ENCODE data around the gene TGFBR3. TPM values are rescaled to one million over a fixed set of nuclear protein-coding genes. Genes with fewer than 3 reads are reported as not detected.

TGFBR3 gene
- 5.3 and 7.4 TPM in 2 replicates for total RNA-seq

DNA sequence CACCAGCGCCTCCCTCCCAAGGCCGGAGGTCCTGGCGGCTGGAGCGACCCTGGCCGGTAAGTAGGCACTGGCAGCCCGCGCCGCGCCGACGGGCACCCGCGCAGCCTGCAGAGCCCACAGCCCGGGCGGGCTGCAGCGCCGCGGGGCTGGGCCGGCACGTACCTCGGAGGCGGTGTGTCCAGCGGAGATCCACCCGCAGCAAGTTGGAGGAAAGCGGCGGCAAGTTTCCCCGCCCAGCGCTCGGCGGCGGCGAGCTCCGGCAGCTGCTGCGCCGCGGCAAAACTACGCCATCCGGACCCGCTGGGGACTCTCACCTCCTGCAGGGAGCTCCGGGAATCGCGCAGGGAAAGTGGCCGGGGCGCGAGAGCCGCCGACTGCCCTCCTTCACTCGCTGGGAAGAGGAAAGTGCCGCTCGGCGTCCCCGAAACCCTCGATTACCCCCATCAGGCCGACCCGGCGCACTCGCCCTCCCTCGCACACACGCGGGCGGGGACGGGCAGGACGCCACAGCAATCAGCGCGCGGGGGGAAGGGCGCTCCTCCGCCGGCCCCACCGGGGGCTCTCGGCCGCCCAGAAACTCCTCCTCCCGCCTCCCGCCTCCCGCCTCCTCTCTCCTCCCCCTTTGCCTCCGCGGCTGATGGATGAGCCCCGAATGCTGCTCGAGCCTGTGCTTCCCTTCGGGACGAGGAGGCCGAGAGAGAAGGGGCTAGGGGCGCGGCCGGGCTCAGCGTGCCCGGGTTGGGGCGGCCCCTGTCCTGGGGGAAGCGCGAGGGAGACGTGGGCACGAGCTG, at the start of gene TGFBR3:
Gene TGFBR3 (minus strand): TSS at position 436 of the 791 bp plus-strand sequence. CDS start 24,620 bp downstream, outside the sequence.
- intact Hi-C loops (cut with micrococcal nuclease), result loop anchor here (1.0 to 10.0 kb wide), 4 partner anchors 9 to 381 kb away; partner anchors contain the start of gene CDC7
- Mint-ChIP-seq H3K27me3 (peaks cover 27% of the 10 kb centered on the region), H3K9me3 (no peaks in the 10 kb centered on the region), H3K36me3 (ENCODE audit: low read depth) (peaks cover 3% of the 10 kb centered on the region), H3K4me1 (peaks cover 32% of the 10 kb centered on the region), H3K27ac (peak within 1 kb of the TSS; percentile 59), H3K4me3 (peak within 1 kb of the TSS; percentile 92)
- DNase-seq, result peak; percentile 91

DNA sequence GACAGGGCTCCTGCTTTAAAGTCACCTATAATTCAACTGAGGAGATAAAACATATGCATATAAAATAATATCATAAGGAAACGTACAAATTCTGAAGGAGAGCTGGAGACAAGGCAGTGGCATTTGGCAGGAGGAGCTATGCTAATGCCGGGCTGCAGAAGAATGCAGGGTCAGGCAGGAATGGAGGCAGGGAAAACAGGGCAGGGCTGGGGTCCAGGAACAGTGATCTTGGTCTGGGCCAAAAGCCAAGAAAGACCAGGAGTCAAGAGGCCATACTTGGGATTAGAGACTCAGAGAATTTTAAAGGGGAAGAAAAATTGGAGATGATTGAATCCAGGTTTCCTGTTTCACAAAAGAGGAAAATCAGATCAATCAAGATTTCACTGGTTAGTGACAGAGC, 43.3 kb upstream of the TGFBR3 start:
- Mint-ChIP-seq H3K4me1 (peaks cover 1% of the 10 kb centered on the region), H3K36me3 (ENCODE audit: low read depth) (no peaks in the 10 kb centered on the region), H3K4me3 (no peak overlapping the region), H3K9me3 (no peaks in the 10 kb centered on the region), H3K27me3 (peaks cover 3% of the 10 kb centered on the region), H3K27ac (no peak overlapping the region)
- intact Hi-C loops (cut with micrococcal nuclease), result loop anchor here (5.0 kb wide), 1 partner anchor 762 kb away; no protein-coding TSS in a partner anchor
- DNase-seq, result no peak

DNA sequence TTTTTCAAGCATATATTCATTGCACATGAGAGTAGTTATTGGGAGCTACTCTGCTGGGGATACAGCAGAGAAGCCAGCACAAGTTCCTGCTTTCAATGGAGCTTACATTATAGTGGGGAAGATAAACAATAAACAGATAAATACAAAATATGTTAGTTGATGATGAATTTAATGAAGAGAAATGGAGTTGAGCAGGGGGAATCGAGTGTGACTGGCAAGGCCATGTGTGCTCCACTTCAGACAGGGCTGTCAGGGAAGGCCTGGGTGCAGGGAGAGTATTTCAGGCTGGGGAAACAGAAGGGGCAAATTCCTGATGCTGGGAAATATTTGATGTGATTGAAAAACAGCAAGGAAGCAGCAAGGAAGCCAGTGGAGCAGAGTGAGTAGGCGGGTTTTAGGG, 42.1 kb upstream of the TGFBR3 start:
- H3K27me3 Mint-ChIP-seq, result peaks cover 3% of the 10 kb centered on the region
- H3K4me1 Mint-ChIP-seq, result peaks cover 7% of the 10 kb centered on the region
- H3K9me3 Mint-ChIP-seq, result peaks cover 6% of the 10 kb centered on the region
- H3K27ac Mint-ChIP-seq, result no peak overlapping the region
- no peak for DNase-seq
- no peak overlapping the region for H3K4me3 Mint-ChIP-seq
- intact Hi-C loops (cut with micrococcal nuclease), result loop anchor here (5.0 kb wide), 1 partner anchor 761 kb away; no protein-coding TSS in a partner anchor
- no peaks in the 10 kb centered on the region for H3K36me3 Mint-ChIP-seq (ENCODE audit: low read depth)

DNA sequence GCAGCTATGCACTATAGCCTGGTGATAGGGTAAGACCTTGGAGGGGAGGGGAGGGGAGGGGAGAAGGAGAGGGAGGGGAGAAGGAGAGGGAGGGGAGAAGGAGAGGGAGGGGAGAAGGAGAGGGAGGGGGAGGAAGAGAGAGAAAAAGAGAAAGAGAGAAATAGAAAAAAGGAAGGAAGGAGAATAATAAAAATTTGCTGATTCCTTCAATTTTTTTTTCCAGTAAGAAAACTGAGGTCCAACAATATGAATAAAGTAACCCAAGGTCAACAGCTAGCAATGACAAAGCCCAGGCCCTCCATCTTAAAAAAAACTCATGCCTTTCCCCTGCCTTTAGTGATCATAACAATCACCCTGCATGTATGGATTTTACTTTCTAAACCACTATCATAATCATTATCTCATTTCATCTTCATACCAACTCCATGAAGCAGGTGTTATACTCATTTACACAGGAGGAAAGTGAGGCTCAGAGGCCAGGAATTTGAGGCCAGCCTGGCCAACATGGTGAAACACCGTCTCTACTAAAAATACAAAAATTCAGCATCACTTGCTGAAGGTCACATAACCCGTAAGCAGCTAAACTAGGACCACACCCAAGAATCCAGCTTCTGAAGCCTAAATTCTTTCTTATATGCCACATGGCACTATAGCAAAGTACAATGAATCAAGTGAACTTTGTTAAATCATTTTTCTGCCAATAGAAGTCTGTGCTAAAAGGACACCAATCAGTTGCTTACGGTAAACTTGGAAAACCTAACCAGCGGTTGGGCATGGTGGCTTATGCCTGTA, 39.9 kb upstream of the TGFBR3 start:
- Mint-ChIP-seq H3K9me3 (peaks cover 6% of the 10 kb centered on the region), H3K27me3 (peaks cover 8% of the 10 kb centered on the region), H3K4me3 (no peak overlapping the region), H3K4me1 (peaks cover 7% of the 10 kb centered on the region), H3K36me3 (ENCODE audit: low read depth) (no peaks in the 10 kb centered on the region), H3K27ac (no peak overlapping the region)
- DNase-seq, result no peak
- intact Hi-C loops (cut with micrococcal nuclease), result loop anchor here (5.0 kb wide), 1 partner anchor 759 kb away; no protein-coding TSS in a partner anchor

DNA sequence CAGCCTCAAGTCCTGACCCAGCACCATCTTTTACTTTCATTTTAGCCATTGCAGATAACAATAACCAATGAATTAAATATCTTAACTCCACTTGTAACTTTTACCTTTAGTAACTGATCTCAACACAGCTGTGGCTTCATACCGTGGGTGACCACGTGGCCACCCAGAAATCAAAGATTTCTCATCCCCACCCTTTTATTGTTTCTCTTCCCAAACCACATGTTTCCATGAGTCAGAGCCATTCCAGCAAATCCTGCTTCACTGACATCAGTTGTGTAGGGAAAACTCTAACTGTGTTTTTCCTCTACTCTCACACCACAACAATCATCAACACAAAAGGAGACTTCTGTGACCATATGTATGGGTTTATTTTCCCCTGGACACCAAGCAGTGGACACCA, 38.2 kb upstream of the TGFBR3 start:
- peak overlapping the region; percentile 6 for H3K27ac Mint-ChIP-seq
- H3K4me3 Mint-ChIP-seq, result no peak overlapping the region
- intact Hi-C loops (cut with micrococcal nuclease), result no loop called here
- H3K27me3 Mint-ChIP-seq, result peaks cover 10% of the 10 kb centered on the region
- no peaks in the 10 kb centered on the region for H3K36me3 Mint-ChIP-seq (ENCODE audit: low read depth)
- DNase-seq, result no peak
- H3K9me3 Mint-ChIP-seq, result peaks cover 6% of the 10 kb centered on the region
- H3K4me1 Mint-ChIP-seq, result peaks cover 7% of the 10 kb centered on the region

DNA sequence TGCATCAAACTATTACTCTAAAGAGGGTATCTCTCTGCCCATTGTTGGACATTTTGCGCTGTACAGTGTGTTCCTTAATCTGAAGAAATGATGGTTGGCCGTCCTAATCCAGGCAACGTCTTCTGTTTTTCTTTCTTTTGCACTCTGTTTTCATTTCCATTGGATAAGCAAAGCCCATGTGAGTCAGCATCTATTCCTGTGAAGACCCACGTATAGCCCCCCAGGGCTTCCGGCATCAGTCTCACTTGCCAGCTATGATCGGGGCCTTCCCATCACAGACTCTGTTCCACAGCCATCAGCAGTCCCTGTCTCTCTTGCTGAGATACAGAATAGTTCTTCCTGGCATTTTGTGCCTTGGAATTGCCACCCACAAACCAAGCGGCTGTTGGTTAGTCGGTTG, 34.0 kb upstream of the TGFBR3 start:
- Mint-ChIP-seq H3K4me3 (no peak overlapping the region), H3K27me3 (peaks cover 7% of the 10 kb centered on the region), H3K36me3 (ENCODE audit: low read depth) (no peaks in the 10 kb centered on the region), H3K9me3 (peaks cover 6% of the 10 kb centered on the region), H3K4me1 (peaks cover 7% of the 10 kb centered on the region), H3K27ac (no peak overlapping the region)
- intact Hi-C loops (cut with micrococcal nuclease), result no loop called here
- DNase-seq, result no peak

DNA sequence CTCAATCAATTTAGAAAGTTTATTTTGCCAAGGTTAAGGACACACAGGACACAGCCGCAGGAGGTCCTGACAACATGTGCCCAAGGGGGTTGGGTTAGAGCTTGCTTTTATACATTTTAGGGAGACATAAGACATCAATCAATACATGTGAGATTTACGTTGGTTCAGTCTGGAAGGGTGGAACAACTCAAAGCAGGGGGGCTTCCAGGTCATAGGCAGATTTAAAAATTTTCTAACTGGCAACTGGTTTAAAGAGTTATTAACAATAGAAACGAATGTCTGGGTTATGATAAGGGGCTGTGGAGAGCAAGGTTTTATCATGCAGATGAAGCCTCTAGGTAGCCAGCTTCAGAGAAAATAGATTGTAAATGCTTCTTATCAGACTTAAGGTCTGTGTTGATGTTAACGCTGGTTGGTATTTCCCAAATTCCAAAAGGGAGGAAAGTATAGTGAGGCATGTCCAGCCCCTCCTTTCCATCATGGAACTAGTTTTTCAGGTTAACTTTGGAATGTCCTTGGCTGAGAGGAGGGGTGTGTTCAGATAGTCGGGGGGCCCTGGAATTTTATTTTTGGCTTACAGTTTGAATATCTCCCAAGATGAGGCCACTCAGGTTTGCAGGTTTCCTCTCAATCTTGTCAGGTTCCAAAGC, 31.0 kb upstream of the TGFBR3 start:
- no peak for DNase-seq
- H3K27me3 Mint-ChIP-seq, result peaks cover 15% of the 10 kb centered on the region
- no peaks in the 10 kb centered on the region for H3K9me3 Mint-ChIP-seq
- no peak overlapping the region for H3K27ac Mint-ChIP-seq
- H3K4me3 Mint-ChIP-seq, result no peak overlapping the region
- H3K36me3 Mint-ChIP-seq (ENCODE audit: low read depth), result no peaks in the 10 kb centered on the region
- intact Hi-C loops (cut with micrococcal nuclease), result no loop called here
- H3K4me1 Mint-ChIP-seq, result no peaks in the 10 kb centered on the region

DNA sequence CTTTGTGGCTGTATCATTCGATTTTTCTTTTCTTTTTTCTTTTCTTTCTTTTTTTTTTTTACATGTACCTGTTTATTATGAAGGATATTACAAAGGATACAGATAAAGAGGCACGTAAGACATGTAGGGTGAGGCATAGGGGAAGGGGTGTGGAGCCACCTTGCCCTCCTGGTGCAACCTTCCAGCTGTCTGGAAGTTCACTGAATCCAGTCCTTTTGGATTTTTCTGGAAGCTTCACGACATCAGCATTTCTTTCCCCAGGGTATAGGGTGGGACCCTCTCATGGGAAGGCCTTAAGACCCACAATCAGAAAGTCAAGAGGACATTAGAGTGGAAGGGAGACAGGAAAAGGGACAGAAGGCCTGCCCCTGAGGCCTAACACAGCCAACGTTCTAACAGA, 30.1 kb upstream of the TGFBR3 start:
- Mint-ChIP-seq H3K27ac (no peak overlapping the region), H3K4me3 (no peak overlapping the region), H3K27me3 (peaks cover 13% of the 10 kb centered on the region), H3K36me3 (ENCODE audit: low read depth) (no peaks in the 10 kb centered on the region), H3K4me1 (no peaks in the 10 kb centered on the region), H3K9me3 (no peaks in the 10 kb centered on the region)
- intact Hi-C loops (cut with micrococcal nuclease), result no loop called here
- DNase-seq, result no peak

DNA sequence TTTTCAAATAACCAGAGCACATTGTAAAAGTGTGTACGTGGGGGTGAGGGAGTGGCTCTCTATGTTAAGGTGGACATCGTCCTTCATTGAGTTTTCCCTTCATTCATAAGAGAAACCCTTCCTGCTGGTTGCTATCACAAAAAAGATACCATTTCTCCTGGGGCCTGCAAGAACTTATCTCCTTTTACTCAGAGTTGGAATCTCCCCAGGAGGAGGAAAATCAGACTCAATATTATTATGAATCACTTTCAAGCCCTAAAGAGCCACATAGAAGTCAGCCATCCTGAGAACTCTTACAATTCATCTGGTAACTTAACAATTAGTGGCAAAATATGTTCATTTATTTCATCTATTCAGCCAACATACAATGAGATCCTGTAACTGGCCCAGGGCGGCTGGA, 27.1 kb upstream of the TGFBR3 start:
- peaks cover 17% of the 10 kb centered on the region for H3K27me3 Mint-ChIP-seq
- intact Hi-C loops (cut with micrococcal nuclease), result no loop called here
- H3K9me3 Mint-ChIP-seq, result no peaks in the 10 kb centered on the region
- no peak for DNase-seq
- no peak overlapping the region for H3K4me3 Mint-ChIP-seq
- H3K27ac Mint-ChIP-seq, result no peak overlapping the region
- H3K4me1 Mint-ChIP-seq, result no peaks in the 10 kb centered on the region
- H3K36me3 Mint-ChIP-seq (ENCODE audit: low read depth), result no peaks in the 10 kb centered on the region

DNA sequence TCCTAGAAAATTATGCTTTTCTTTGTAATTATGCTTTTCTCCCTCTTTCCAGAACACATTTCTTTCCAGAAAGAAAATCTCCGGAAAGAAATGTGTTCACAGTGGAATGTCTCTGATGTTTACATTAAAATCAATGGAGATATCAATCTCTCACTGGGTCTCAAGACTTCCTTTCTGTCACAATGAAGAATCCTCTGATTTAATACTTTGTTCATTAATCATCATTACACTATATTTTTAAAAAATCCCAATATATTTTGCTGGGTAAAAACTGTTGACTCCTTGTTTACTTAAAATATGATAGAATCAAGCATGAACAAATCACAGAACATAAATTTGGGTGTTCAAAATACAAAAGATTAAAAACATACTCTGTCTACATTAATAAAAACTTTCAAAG, 26.3 kb upstream of the TGFBR3 start:
- H3K9me3 Mint-ChIP-seq, result no peaks in the 10 kb centered on the region
- H3K36me3 Mint-ChIP-seq (ENCODE audit: low read depth), result no peaks in the 10 kb centered on the region
- H3K4me1 Mint-ChIP-seq, result no peaks in the 10 kb centered on the region
- no peak overlapping the region for H3K4me3 Mint-ChIP-seq
- H3K27me3 Mint-ChIP-seq, result peaks cover 17% of the 10 kb centered on the region
- no peak for DNase-seq
- intact Hi-C loops (cut with micrococcal nuclease), result no loop called here
- no peak overlapping the region for H3K27ac Mint-ChIP-seq

DNA sequence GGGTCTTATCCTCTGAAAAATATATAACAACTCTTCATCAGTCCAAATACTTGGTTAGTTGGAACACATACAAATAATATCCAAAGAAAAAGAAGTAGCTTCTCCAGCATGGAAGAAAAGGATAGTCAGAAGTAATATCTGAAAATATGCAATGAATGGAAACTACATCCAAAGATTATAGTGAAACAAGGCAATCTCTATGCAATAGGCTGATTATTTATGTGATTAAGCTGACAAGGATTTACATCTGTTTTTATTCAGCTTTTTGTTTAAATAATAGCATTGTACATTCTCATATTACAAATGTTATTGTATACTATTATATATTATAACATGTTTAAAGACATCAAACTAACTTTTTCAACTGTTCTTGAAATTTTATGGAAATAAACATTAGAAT, 15.3 kb upstream of the TGFBR3 start:
- no peak overlapping the region for H3K27ac Mint-ChIP-seq
- H3K36me3 Mint-ChIP-seq (ENCODE audit: low read depth), result no peaks in the 10 kb centered on the region
- H3K4me1 Mint-ChIP-seq, result peaks cover 2% of the 10 kb centered on the region
- intact Hi-C loops (cut with micrococcal nuclease), result no loop called here
- peaks cover 20% of the 10 kb centered on the region for H3K27me3 Mint-ChIP-seq
- DNase-seq, result no peak
- H3K4me3 Mint-ChIP-seq, result no peak overlapping the region
- H3K9me3 Mint-ChIP-seq, result no peaks in the 10 kb centered on the region

DNA sequence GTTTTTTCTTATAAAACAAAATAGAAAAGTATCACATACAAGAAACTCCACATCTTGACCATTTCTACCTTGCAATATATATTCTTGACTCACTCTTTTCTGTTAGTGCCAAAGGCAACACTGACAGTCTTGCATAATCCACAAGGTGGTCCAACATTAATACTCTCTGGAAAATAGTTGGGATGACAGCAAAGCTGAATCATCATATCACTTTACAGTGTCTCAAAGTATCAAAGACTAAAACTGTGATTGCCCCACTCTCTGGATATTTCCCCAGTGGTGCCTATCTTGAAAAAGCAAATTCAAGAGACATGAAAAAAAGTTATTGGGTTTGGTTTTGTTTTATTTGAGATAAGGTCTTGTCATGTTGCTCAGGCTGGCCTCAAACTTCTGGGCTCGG, 14.6 kb upstream of the TGFBR3 start:
- intact Hi-C loops (cut with micrococcal nuclease), result no loop called here
- no peaks in the 10 kb centered on the region for H3K9me3 Mint-ChIP-seq
- no peak for DNase-seq
- H3K4me3 Mint-ChIP-seq, result no peak overlapping the region
- peaks cover 9% of the 10 kb centered on the region for H3K4me1 Mint-ChIP-seq
- H3K27me3 Mint-ChIP-seq, result peaks cover 20% of the 10 kb centered on the region
- no peak overlapping the region for H3K27ac Mint-ChIP-seq
- no peaks in the 10 kb centered on the region for H3K36me3 Mint-ChIP-seq (ENCODE audit: low read depth)

DNA sequence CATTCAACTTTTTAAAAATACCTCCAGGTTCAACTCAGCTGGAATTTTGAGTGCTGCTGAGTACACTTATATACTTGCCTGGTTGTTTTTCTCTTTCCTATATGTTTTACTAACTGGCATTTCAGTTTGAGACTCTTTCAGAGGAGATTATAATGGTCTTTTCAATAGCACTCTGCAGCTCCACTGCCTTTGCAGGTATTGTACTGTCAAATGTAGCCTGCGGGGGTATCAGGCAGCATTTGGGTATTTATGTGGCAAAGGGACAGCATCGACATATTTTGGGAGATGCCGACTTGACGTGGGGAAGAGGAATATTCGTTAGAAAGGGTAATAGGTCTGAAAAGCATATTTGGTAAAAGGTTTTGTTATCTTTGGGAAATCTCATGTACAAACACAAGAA, 11.1 kb upstream of the TGFBR3 start:
- no peak overlapping the region for H3K27ac Mint-ChIP-seq
- H3K4me1 Mint-ChIP-seq, result peaks cover 12% of the 10 kb centered on the region
- H3K27me3 Mint-ChIP-seq, result peaks cover 24% of the 10 kb centered on the region
- H3K4me3 Mint-ChIP-seq, result no peak overlapping the region
- H3K36me3 Mint-ChIP-seq (ENCODE audit: low read depth), result no peaks in the 10 kb centered on the region
- intact Hi-C loops (cut with micrococcal nuclease), result no loop called here
- peaks cover 5% of the 10 kb centered on the region for H3K9me3 Mint-ChIP-seq
- no peak for DNase-seq
